Stimulated activated CD4-positive, alpha-beta T cell treated with anti-CD3 and anti-CD28 coated beads, Interleukin-4, amount 100 ng/mL, for 1 hour (primary cell): ENCODE data around the gene PHLPP1.

Source experiments
- DNase-seq: peaks from one replicate; pipeline ENCODE4 v3.0.0-alpha.2; 2020

Gene PHLPP1

DNA sequence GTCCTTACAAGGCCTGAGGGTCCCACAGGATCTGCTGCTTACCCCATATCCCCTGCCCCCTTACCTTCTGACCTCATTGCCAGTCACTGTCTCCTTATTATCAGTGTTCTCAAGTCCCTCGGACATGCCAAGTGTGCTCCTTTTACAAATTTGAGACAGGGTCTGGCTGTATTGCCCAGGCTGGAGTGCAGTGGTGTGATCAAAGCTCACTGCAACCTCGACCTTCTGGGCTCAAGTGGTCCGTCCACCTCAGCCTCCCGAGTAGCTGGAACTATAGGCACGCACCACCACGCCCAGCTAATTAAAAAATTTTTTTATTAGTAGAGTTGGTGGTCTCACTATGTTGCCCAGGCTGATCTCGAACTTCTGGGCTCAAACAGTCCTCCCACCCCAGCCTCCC is 141.0 kb downstream of the PHLPP1 start:
- DNase-seq: no peak

DNA sequence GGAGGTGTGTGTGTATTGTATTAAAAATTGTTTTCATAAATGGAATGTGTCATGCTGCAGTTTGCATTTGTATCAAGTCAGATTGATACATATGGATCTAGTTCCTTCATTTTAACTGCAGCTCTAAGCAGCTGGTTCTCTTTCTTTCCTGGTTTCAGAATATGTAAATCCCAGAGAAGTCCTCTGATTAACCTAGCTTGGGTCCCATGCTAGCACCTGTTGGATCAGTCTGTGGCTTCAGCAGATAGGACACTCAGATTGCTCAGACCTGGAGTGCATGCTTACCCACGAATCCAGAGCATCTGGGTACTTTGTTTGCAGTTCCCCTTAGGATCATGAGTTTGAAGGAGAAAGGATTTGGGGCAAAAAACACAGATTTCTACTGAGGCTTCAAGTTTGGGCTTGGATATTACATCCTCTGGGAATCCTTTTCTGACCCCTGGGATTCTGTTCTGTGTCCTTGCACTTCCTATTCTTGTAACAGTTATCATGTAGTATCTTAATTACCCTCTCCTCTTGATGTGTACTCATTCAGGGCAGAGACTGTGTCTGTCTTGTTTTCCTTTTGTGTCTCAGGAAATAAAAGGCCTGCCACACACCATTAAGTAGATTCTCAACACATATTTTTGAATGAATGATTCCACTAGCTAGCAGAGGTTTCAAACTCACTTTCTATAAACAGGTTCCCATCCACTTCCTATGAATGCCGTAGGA is 142.1 kb downstream of the PHLPP1 start:
- no peak for DNase-seq

DNA sequence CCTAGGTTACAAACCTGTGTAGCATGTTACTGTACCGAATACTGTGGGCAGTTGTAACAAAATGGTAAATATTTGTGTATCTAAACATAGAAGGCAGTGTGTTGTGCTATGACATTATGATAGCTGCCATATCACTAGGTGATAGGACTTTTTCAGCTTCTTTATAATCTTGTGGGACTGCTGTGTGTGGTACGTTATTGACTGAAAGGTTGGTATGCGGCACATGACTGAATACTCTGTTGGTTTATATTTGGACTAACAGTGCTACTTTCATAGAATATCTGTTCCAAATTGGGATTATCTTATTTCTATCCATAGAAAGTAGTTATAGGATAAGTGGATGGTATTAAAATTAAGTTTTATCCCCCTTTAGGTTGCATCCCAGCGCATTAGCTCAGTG is 144.7 kb downstream of the PHLPP1 start:
- no peak for DNase-seq

DNA sequence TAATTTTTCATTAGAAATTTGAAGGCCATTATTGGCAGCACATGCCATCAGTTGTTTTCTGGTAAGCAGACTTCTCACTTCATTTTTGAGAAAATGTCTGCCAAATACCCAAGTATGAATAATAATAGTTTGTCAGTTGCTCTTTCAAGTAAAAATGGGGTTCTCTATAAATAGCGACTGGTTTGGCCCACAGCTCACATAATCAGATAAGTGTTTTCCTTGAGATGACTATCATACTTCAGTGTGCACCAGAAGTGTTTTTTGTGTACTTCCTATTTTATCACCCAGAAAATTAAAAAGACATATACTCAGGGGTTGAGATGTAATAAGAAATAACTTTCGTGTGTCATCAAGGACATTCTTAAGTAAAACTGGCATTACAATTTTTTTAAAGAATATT is 147.1 kb downstream of the PHLPP1 start:
- DNase-seq: no peak

DNA sequence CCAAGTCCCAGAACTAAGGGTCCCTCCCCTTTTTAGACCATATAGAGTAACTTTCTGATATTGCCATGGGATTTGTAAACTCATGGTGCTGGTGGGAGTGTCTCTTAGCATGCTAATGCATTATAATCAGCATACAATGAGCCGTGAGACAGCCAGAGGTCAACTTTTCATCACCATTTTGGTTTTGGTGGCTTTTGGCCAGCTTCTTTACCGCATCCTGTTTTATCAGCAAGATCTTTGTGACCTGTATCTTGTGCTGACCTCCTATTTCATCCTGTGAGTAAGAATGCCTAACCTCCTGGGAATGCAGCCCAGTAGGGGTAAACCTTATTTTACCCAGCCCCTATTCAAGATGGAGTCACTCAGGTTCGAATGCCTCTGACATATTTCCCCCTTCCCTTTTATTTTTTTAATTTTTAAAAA is 148.2 kb downstream of the PHLPP1 start:
- DNase-seq: no peak

DNA sequence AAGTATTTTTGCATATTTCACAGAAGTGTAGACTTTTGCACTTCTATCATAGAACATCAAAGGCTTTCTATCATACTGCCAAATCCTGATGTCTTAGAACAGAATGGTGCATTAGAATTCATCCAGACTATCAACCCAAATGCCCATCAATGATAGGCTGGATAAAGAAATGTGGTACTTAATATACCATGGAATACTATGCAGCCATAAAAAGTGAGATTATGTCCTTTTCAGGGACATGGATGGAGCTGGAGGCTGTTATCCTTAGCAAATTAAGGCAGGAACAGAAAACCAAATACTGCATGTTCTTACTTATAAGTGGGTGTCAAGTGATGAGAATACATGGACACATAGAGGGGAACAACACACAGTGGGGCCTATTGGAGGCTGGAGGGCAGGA is 150.2 kb downstream of the PHLPP1 start:
- DNase-seq: no peak

DNA sequence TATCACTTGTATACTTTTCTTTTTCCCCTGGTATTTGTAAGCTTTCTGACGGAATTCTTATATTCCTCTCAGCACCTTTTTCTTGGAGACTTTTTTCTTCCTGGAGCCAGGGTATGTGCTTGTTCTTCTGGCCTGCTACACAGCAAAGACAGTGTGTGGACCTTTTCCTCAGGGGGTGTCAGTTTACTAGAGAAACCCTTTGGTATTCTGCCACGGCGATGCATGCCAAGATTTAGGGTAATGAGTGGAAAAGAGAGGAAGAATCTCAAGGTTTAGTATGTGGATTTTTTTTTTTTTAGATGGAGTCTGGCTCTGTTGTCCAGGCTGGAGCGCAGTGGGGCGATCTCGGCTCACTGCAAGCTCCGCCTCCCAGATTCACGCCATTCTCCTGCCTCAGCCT is 152.2 kb downstream of the PHLPP1 start:
- no peak for DNase-seq

DNA sequence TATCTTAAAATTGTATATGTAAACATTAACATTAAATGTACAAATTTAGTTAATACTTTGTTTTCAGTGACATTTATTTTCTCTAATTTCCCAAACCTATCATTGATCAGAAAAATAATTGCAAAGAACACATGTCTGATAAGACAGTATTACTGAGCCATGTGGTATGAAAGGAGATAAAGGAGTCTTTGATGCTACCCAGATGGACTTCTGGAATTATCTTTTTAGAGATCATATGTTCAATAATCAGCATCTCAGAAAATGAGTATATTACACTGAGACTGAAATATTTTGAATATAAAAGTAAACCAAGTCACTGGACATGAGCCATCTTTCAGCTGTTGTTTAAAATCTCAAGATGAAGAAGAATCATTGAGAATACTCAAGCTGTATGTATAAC is 153.3 kb downstream of the PHLPP1 start:
- DNase-seq: no peak

DNA sequence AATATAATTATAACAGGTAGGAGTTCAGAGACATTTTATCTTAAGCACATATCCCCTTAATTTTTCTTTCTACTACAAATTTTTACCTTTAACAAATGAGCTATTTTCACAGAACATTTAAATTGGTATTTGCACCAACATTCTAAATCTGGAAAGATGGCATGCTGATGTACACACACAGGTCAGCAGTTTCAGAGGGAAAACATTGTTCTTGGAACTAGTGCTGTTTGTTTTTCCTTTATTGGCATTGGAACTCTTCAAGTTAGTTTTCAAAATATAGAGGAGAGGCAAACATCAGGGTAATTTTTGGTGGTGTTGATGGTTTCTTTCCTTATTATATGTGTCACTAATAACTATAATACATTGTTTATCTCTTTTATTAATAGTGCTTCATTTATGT is 155.3 kb downstream of the PHLPP1 start:
- DNase-seq: no peak

DNA sequence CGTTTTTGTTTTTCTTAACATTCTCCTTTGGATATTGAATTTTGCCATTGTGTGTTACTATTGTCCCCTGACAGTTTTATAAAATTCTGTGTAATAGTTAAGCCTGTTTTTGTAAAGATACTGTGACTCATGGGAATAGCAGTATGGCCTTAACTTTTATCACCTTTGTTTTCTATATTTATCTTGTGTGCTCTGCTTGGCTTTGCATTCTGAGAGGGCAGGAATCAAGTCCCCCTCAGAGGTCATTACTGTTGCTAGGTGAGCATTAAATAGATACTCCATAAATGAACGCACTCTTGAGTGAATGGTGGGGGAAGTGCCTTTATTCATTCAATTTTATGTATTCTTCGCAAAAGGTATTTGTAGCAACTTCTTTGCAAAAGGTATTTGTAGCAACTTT is 160.0 kb downstream of the PHLPP1 start:
- DNase-seq: no peak

DNA sequence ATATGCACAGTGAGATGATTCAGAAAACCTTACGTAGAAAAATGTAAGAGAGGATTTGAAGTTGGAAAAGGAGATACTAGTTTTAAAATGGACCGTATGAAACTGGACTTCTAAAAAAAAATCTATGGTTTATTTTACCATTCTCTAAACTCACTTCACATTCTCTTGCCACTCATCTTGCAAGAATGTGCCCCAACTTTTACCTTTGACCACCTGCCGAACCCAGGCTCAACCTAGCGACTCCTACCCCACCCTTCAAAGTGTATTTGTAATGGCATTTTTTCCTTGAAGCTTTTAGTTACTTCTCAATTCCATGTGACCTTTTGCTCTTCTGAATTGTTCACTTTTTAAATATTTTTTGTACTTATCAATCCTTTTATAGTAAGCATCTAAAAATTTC is 160.8 kb downstream of the PHLPP1 start:
- DNase-seq: no peak

DNA sequence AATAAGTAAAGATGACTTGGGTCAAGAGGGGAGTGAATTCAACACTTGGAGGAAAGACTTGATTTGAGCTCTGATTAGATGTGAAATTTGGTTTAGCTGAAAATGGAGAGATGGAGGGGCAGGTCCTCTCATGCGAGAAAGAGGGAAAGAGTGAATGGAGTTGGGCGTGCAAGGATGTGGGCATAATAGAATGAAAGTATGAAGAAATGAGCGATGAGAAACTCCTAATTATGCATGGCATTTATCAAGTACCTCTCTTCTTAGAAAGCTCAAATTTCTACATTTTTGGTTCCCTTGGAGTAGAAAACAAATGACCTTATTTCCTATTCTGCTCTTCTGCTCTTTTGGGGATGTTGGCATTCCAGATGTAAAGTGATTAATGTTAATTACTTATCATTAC is 161.5 kb downstream of the PHLPP1 start:
- no peak for DNase-seq

DNA sequence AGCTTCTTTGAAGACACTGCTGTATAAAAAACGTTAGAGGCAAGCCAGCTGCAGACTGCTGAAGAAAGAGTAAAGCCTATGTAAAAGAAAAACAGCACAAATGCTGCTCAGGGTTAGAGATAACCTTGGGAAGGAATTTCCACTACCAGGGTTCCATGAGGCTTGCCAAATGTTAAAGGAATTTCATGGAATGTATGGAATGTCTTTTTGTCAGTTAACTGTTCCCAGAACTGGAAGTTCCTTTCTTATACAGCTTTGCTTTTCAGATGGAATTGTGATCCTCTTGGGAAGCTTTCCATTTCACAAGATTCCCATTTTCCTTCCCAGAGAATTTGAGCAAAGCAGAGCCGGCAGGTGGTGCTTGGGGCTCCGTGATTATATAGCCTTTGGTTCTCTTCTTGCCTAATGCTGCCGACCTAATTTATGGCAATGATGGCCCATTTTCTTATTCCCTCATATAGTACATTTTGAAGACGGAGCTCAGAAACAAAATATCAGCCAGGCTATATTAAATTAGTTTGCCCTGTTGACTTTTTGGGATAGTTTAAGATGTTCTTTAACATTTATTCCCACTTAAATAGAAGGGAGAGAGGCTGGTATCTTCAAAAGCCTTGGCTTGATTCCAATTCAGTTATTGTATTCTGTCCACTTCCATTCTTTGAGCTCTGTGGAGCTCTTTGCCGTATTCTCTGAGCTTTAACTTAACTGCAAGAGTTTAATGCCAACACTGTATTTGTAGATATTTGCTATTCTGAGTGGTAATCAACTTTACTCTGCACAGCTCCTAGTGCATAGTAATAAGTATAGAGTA is 162.3 kb downstream of the PHLPP1 start:
- no peak for DNase-seq

DNA sequence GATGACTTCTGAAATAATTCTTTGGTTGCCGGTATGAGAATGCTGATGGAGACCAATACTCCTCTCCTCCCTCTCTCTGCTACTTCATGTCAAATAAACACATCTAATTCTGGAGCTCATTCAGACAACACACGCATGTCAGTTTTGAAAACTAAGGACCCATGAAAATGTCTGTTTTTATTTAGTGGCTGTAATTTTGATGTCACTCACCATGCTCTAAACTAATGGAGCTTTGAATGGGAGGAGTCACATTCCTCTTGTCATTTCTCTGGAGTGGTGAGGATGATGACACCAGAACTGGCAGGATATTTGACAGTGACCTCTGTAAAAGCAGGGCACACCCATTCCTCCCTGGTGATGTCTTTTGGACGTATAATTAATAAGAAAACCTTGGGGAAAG is 163.0 kb downstream of the PHLPP1 start:
- no peak for DNase-seq

DNA sequence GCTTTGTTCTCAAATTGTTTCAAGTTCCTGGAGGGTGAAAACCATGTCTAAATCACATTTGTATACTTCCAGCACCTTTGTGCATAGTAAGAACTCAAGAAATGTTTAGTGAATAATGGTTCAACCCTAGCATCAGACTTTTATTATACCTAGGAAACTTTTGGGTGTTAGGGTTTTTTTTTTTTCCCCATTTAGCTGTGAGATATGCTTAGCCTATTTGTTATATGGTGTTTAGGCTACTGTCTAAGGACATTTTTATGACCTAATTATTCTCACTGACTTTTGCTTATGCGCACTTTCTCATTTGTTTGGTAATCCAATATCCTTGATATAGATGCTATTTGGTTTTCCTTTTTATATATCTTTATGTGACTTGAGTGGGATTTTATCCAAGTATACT is 164.7 kb downstream of the PHLPP1 start:
- DNase-seq: no peak

DNA sequence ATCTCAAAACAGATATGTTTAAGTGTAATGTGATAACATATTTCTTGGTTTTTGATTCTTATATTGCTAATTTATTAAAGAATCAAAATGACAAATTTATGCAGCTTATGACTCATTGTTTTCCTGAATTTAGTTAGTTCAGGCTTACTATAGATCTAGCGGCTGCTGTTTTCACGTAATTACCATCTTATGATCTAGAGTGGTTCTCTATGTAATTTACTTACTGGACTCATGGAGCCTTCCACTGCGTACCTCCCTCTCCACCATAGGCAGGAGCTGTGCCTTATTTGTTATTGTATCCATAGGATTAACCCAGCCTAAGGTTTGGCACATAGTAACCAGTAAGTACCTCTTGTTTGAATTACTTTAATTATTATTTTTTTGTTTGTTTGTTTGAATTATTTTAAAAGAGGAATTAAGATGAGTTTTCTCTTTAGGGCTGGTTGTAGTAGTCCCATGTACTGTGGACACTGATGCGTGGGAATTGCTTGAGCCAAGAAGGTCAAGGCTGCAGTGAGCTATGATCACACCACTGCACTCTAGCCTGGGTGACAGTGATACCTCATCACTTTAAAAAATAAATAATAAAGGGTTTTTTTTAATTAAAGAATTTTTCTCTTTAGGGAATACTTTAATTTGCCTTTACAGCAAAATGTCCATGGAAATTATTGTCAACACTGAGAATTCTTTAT is 165.5 kb downstream of the PHLPP1 start:
- DNase-seq: no peak

DNA sequence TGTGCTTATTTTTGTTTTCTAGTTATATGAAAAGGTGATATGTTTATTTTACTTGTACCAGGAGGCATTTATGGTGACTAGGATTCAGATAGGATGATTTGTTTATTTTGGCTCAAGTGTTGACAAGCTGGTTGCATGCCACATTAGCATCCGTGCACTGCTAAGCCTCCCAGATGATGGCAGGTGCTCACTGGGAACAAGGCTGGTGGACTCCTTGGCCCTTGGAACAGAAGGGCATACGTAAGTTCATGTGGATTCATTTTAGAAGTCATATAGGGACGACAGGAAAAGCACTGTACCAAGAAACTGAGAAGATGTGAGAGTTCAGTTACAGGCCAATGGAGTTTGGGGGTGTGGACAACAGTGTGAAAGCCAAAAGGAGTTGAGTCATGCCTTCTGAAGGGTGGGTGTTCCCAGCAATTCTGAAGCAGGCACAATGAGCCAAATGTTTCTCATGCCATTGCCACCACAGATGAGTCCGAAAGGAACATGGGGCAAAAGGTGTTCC is 166.2 kb downstream of the PHLPP1 start:
- no peak for DNase-seq

DNA sequence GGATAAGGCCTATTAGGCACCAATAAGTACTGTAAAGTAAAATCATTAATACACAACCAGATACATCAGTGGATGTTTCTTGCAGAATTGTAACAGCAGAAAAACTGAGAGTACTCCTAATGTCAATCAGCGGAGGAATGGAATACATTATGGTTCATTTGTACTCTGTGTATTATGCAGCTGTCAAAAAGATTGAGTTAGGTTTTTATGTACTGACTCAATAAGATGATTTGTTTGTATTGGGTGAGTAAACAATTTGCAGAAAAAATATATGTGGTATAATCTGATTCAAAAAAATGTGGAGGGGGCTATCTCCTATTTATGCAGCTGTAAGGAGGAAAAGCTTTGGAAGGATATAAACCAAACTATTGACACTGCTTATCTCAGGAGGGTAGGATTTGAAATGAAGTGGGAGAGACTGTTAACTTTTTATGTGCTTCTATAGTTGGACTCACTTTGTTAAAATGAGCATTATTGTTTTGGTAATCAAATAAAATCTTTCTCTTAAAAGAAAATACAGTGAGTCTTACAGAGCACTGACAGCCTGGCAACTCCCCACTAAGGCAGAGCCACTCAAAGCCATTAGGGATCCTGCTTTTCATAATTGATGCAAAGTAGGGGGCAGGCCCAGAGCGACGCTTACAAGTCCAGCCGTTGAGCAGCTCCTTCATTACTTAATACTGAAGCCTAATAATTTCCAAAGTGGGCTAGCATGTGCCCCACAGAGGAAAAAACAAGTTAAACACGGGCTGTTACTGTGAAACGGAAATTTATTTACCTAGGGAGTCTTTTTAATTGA is 168.8 kb downstream of the PHLPP1 start:
- no peak for DNase-seq

DNA sequence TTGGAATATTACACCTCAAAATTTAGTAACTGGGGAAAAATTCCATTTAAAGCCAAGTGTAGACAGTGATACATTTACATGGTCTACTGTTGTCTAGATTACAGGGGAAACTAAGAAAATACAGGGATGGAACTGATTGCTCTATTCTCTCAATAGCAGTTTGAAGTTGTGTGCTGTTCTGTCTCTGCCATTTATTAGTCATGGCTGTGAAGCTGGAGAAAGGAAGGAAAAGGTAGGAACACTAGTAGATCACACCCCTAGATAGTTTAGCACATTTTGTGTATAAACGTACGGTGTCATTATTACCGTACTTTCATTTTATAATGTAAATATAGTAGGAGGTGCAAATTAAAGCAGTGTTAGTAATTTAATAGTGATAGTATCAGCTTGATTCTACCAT is 170.5 kb downstream of the PHLPP1 start:
- no peak for DNase-seq

DNA sequence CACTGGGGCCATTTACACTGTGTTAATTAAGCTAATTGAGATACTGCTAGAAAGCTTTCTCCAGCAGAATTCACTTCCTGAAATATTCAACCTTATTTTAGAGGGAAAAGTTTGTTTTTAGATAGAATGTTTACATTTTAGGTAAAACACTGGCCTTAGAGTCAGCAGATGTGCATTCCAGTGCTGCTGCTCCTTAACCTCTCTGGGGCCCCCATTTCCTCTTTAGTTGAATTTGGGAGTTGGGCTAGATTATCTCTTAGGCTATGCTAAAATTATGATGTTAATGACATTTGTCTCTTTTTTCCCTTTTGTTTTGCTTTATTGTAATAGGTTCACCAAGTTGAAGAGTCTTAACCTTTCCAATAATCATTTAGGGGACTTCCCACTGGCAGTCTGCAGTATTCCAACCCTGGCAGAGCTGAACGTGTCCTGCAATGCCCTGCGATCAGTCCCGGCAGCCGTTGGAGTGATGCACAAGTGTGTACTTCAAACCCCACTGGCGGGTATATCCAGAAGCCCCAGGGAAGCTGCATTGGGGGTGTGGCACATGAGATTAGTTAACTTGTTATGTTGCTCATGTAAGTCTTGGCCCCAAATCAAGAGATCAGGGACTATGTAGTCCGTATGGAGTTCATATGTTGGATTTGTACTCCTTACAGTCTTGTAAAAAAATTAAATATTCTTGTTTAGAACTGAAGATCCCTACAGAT is 179.5 kb downstream of the PHLPP1 start:
- no peak for DNase-seq

DNA sequence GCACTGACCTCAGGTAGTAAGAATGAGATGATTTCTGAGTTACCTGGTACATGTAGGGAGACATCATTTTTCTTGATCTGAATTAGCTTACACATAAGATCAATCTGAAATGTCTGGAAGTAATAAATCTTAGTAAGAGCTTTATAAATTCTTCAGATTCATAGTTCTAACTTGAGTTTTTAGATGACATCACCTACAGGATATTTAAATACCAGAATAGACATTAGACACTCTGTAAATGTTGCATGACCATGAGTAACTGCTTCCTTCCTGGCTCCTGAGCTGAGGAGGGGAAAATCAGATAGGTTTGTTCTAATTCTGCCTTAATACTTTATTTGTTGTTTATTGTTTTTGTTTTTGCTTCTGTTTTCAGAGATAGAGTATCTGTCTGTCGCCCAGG is 181.8 kb downstream of the PHLPP1 start:
- no peak for DNase-seq

DNA sequence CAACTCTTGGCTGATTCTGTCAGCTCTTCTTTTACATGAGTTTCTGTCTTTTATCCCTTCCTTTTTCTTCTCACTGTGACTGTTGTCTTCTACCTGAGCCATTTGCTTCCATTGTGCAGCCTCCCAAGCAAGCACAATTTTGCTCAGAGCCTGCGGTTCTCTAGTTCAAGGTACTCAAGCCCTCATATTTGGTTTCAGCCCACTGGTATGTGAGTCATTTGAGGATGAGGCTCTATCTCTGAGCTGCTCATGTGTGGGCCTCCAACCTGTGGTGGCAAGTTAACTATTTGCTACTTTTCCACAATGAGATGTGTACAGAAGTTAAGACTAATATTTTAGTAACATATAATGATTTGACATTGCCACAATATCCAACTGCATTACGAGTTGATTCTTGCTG is 183.0 kb downstream of the PHLPP1 start:
- DNase-seq: no peak
